GM23338 (cell line): ENCODE results near the gene N4BP2L1. TPM values are rescaled to one million over a fixed set of nuclear protein-coding genes. Genes with fewer than 3 reads are reported as not detected.

Source experiments
- ATAC-seq: fragments of 200-7000 bp; cut with Tn5 transposase; 3 replicates; pipeline ENCODE4 v1.9.1; 2020
- DNase-seq: peaks from one replicate; pipeline ENCODE4 v3.0.0-alpha.2; 2015; ENCODE audit warnings: low spot score
- H2AFZ ChIP-seq: fragments of 200-600 bp; sonication (generic); 2 replicates; pipeline ENCODE4 v1.8.0; 2016; ENCODE audit warnings: antibody characterized with exemption, mild to moderate bottlenecking, moderate library complexity
- H3F3A ChIP-seq: fragments of 200-600 bp; sonication (generic); replicated peaks from 2 replicates; pipeline ENCODE4 v1.8.0; 2017; ENCODE audit warnings: antibody characterized with exemption, mixed run types, low read depth
- H3K27ac ChIP-seq: fragments of 200-600 bp; sonication (generic); 2 replicates; pipeline ENCODE4 v1.6.1; 2016; ENCODE audit warnings: low read depth
- H3K27me3 ChIP-seq: fragments of 200-600 bp; sonication (generic); 2 replicates; pipeline ENCODE4 v1.8.0; 2016; ENCODE audit warnings: mild to moderate bottlenecking, mixed run types, moderate library complexity; ENCODE audit not compliant: insufficient read depth
- H3K36me3 ChIP-seq: fragments of 200-600 bp; sonication (generic); 2 replicates; pipeline ENCODE4 v1.8.0; 2016; ENCODE audit warnings: mild to moderate bottlenecking; ENCODE audit not compliant: insufficient read depth
- H3K4me1 ChIP-seq: fragments of 200-600 bp; sonication (generic); 2 replicates; pipeline ENCODE4 v1.8.0; 2016; ENCODE audit warnings: mild to moderate bottlenecking, moderate library complexity; ENCODE audit not compliant: insufficient read depth
- H3K4me2 ChIP-seq: fragments of 200-600 bp; sonication (generic); 2 replicates; pipeline ENCODE4 v1.7.1; 2017; ENCODE audit warnings: mixed run types
- H3K4me3 ChIP-seq: fragments of 200-600 bp; sonication (generic); 2 replicates; pipeline ENCODE4 v1.6.1; 2016; ENCODE audit warnings: mixed run types
- H3K79me2 ChIP-seq: fragments of 200-600 bp; sonication (generic); replicated peaks from 2 replicates; pipeline ENCODE4 v1.8.0; 2017; ENCODE audit warnings: mild to moderate bottlenecking; ENCODE audit not compliant: insufficient read depth
- H3K9me2 ChIP-seq: fragments of 200-600 bp; sonication (generic); 2 replicates; pipeline ENCODE4 v1.8.0; 2017; ENCODE audit not compliant: insufficient read depth
- H4K20me1 ChIP-seq: fragments of 200-600 bp; sonication (generic); replicated peaks from 2 replicates; pipeline ENCODE4 v1.8.0; 2017; ENCODE audit warnings: mild to moderate bottlenecking; ENCODE audit not compliant: insufficient read depth
- H3K27ac Mint-ChIP-seq: 2 replicates; pipeline ENCODE4 v1.8.0; 2020; ENCODE audit warnings: inconsistent platforms, mild to moderate bottlenecking, moderate library complexity, mixed read lengths
- H3K27me3 Mint-ChIP-seq: 3 replicates; pipeline ENCODE4 v1.8.0; 2022; ENCODE audit warnings: low read depth, mild to moderate bottlenecking, moderate library complexity, mixed read lengths, inconsistent platforms; ENCODE audit not compliant: insufficient read depth, poor library complexity
- H3K36me3 Mint-ChIP-seq: 3 replicates; pipeline ENCODE4 v1.8.0; 2021; ENCODE audit warnings: low read depth, mild to moderate bottlenecking, inconsistent platforms, moderate library complexity, mixed read lengths
- H3K4me1 Mint-ChIP-seq: 3 replicates; pipeline ENCODE4 v1.8.0; 2020; ENCODE audit warnings: mild to moderate bottlenecking, inconsistent platforms, mixed read lengths
- H3K4me3 Mint-ChIP-seq: 3 replicates; pipeline ENCODE4 v1.8.0; 2021; ENCODE audit warnings: moderate library complexity, mild to moderate bottlenecking, inconsistent platforms, mixed read lengths
- H3K9me3 Mint-ChIP-seq: 3 replicates; pipeline ENCODE4 v1.8.0; 2020; ENCODE audit warnings: moderate library complexity, mild to moderate bottlenecking, inconsistent platforms, mixed read lengths
- CREB1 ChIP-seq: fragments of 250-450 bp; sonication (Bioruptor Pico); IDR thresholded peaks from 2 replicates; pipeline ENCODE4 v1.5.0; 2020; ENCODE audit warnings: low read depth, mild to moderate bottlenecking, moderate library complexity
- CTCF ChIP-seq, 2 experiments: fragments of 200-600 bp in 1 of 2; sonication (generic) in 1 of 2; conservative IDR thresholded peaks; 2 replicates each; pipeline versions ENCODE4 v1.5.1 to v1.6.1; 2016 to 2017; ENCODE audit warnings: antibody characterized with exemption in 2 of 2, low read depth in 2 of 2, mild to moderate bottlenecking in 2 of 2, moderate library complexity in 1 of 2
- ETS1 ChIP-seq: IDR thresholded peaks from 2 replicates; pipeline ENCODE4 v1.6.1; 2016; ENCODE audit warnings: antibody characterized with exemption
- EZH2 ChIP-seq: fragments of 200-600 bp; sonication (generic); IDR thresholded peaks from one replicate; pipeline ENCODE4 v1.8.0; 2017; ENCODE audit warnings: antibody characterized with exemption, mild to moderate bottlenecking, low read depth; ENCODE audit not compliant: unreplicated experiment
- JUNB ChIP-seq: IDR thresholded peaks from one replicate; pipeline ENCODE4 v1.6.1; 2016; ENCODE audit warnings: antibody characterized with exemption; ENCODE audit not compliant: unreplicated experiment
- NANOG ChIP-seq: IDR thresholded peaks from 2 replicates; pipeline ENCODE4 v1.6.1; 2016; ENCODE audit warnings: antibody characterized with exemption, borderline replicate concordance
- POLR2AphosphoS5 ChIP-seq: IDR thresholded peaks from 2 replicates; pipeline ENCODE4 v1.6.1; 2016; ENCODE audit warnings: antibody characterized with exemption, low read depth
- STAT1 ChIP-seq: IDR thresholded peaks from one replicate; pipeline ENCODE4 v1.6.1; 2016; ENCODE audit warnings: antibody characterized with exemption; ENCODE audit not compliant: unreplicated experiment
- ZNF114 ChIP-seq: fragments of 250-450 bp; sonication (Bioruptor Pico); IDR thresholded peaks from 2 replicates; pipeline ENCODE4 v1.5.0; 2020; ENCODE audit warnings: mild to moderate bottlenecking, moderate library complexity
- ZNF331 ChIP-seq: fragments of 250-450 bp; sonication (Bioruptor Pico); IDR thresholded peaks from 2 replicates; pipeline ENCODE4 v1.5.0; 2020; ENCODE audit warnings: low read depth, mild to moderate bottlenecking, moderate library complexity
- polyA plus RNA-seq: library from polyadenylated mRNA; unstranded; fragments of >200 nt; fragmentation: Nextera tagmentation; extraction: Ambion mirVana; gene quantifications from 2 replicates; pipeline ENCODE4 v1.2.1, GENCODE V29; 2016
- total RNA-seq: library from RNA; depleted of rRNA; stranded (reverse); fragments of >200 nt; shearing (Covaris generic); gene quantifications from 2 replicates; pipeline ENCODE4 v1.2.3, GENCODE V29; 2014

Gene N4BP2L1
- total and polyA plus RNA-seq, 2 experiments from 2014 or later = 3.3 to 4.1 TPM

DNA sequence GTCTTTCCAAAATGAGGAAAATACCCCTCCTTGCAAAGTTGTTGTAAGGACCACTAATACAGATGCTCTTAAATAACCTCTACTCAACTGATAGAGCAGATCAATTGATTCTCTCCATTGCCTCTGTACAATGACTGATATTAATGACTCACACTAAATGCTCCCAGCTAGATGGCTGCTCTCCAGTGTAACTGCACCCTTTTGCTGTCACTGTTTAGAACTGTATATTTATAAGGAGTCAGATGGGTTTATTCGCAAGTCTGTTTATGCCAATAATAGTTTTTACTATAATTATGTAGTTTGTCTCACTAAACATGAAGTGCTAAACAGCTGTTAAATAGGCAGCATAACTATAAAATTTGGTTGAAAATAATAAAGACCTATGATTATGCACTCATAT lies 21.0 kb upstream of the N4BP2L1 start:
- Histone ChIP-seq H3K4me1 (no peaks in the 10 kb centered on the region), H2AFZ (no peak overlapping the region), H3K4me3 (no peak overlapping the region), H3K27me3 (no peaks in the 10 kb centered on the region), H3K79me2 (no peaks in the 10 kb centered on the region), H3K36me3 (no peaks in the 10 kb centered on the region), H3K9me2 (no peaks in the 10 kb centered on the region), H3F3A (no peaks in the 10 kb centered on the region), H3K4me2 (no peak overlapping the region), H4K20me1 (no peaks in the 10 kb centered on the region), H3K27ac (no peak overlapping the region)
- no peak for ATAC-seq
- no peaks in the 10 kb centered on the region for H3K4me1 Mint-ChIP-seq
- peaks cover 3% of the 10 kb centered on the region; the same call in 1 of the 3 replicates for H3K9me3 Mint-ChIP-seq
- no peaks in the 10 kb centered on the region for H3K27me3 Mint-ChIP-seq
- H3K4me3 Mint-ChIP-seq = no peak overlapping the region
- no peak for TF ChIP-seq ZNF114
- TF ChIP-seq CREB1 (CRISPR knock-in tag) = no peak
- no peak for TF ChIP-seq NANOG
- TF ChIP-seq CTCF (conservative IDR thresholded peaks at IDR 0.05; ENCODE audit: low read depth in 2 of 2) = no peak
- TF ChIP-seq POLR2AphosphoS5 = no peak
- no peak for TF ChIP-seq JUNB
- no peak for TF ChIP-seq ETS1
- no peak for TF ChIP-seq EZH2
- no peak for DNase-seq
- H3K27ac Mint-ChIP-seq = no peak overlapping the region
- peaks cover 6% of the 10 kb centered on the region; the same call in 2 of the 3 replicates for H3K36me3 Mint-ChIP-seq

DNA sequence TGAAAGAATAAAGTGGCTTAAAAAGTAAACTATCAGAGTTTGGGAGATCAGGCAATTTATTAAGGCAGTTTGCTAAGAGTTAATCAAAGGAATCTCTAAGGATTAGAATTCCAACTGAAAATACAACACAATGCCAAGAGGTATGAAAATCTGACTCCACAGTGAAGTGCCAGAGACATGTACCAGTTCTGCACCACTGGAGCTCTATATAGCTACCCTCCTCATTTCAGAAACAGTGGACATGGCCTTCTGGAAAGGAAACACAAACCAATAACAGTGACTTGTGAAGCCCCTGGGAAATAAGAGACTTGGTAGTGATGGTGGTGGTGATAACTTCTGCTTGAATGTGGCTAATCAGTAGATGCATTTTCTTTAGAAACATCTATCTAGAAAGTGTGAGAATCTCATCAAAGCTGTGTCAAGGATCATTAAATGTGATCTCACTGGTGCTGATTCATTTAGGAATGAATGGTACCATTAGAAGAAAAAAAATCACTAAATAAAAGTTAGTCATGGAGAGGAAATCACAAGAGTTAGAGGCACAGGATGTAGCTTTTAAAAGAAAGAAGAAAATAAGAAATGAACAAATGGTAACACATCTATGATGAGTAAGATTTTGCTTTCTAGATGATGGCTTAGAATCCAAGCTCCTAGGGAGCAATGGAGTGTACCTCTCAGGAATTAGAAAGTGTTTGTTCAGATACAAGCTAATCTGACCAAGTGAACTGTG lies 20.1 kb upstream of the N4BP2L1 start:
- no peaks in the 10 kb centered on the region for H3K4me1 ChIP-seq
- no peak for TF ChIP-seq ETS1
- TF ChIP-seq ZNF114 = no peak
- TF ChIP-seq CTCF (conservative IDR thresholded peaks at IDR 0.05; ENCODE audit: low read depth in 2 of 2) = no peak
- TF ChIP-seq EZH2 = no peak
- TF ChIP-seq ZNF331 (CRISPR knock-in tag) = no peak
- no peak for TF ChIP-seq NANOG
- TF ChIP-seq STAT1 = no peak

More for the DNA sequence above, 20.1 kb upstream of the N4BP2L1 start:
- no peak overlapping the region for H3K4me3 Mint-ChIP-seq
- no peak overlapping the region for H3K27ac ChIP-seq
- H4K20me1 ChIP-seq = no peaks in the 10 kb centered on the region; the same call in 1 of the 2 replicates
- no peak overlapping the region for H2AFZ ChIP-seq
- no peaks in the 10 kb centered on the region for H3K27me3 Mint-ChIP-seq
- H3K9me2 ChIP-seq = no peaks in the 10 kb centered on the region
- no peak overlapping the region for H3K27ac Mint-ChIP-seq
- no peaks in the 10 kb centered on the region for H3K36me3 ChIP-seq
- peaks cover 6% of the 10 kb centered on the region; the same call in 2 of the 3 replicates for H3K36me3 Mint-ChIP-seq
- H3K79me2 ChIP-seq = no peaks in the 10 kb centered on the region
- H3F3A ChIP-seq = no peaks in the 10 kb centered on the region
- no peak for ATAC-seq
- H3K9me3 Mint-ChIP-seq = peaks cover 3% of the 10 kb centered on the region; the same call in 1 of the 3 replicates
- H3K4me1 Mint-ChIP-seq = no peaks in the 10 kb centered on the region
- H3K4me3 ChIP-seq = no peak overlapping the region
- no peaks in the 10 kb centered on the region for H3K27me3 ChIP-seq
- DNase-seq = no peak
- no peak overlapping the region for H3K4me2 ChIP-seq
